MM.1S (cell line): Measurements from ENCODE around the gene STAB1.

Experiments used
- CTCF ChIP-seq: fragments of 300-600 bp; sonication (generic); IDR thresholded peaks from 2 replicates; pipeline ENCODE4 v1.5.1; 2016; ENCODE audit warnings: antibody characterized with exemption, low read length, mixed read lengths
- EZH2phosphoT487 ChIP-seq: fragments of 300-600 bp; sonication (generic); IDR thresholded peaks from 2 replicates; pipeline ENCODE4 v1.6.1; 2018; ENCODE audit warnings: antibody characterized with exemption, low read length

- no peak for TF ChIP-seq CTCF
- no peak for TF ChIP-seq EZH2phosphoT487
Measured at GRCh38 chr3:52524258-52524751, 29.2 kb downstream of the STAB1 start.
